H1 (cell line): Measurements from ENCODE around the gene DUSP1. TPM values are rescaled to one million over a fixed set of nuclear protein-coding genes. Genes with fewer than 3 reads are reported as not detected.

Experiments
- CTCF ChIA-PET: fragments of 300-600 bp; sonication (Branson Sonifier 250); formaldehyde crosslinking; loops from one replicate; lab custom pipeline; 2021; ENCODE audit not compliant: partially characterized antibody; lab: Charles Lee
- POLR2A ChIA-PET: fragments of 300-600 bp; sonication (Branson Sonifier 250); formaldehyde crosslinking; loops from one replicate; lab custom pipeline; 2021; ENCODE audit warnings: inconsistent platforms; ENCODE audit not compliant: partially characterized antibody; lab: Charles Lee
- DNase-seq, 2 experiments: peaks; one replicate each; pipeline versions ENCODE4 v3.0.0 to v3.0.0-alpha.2; 2010 to 2022; ENCODE audit warnings: low spot score in 2 of 2, low read depth in 1 of 2, mixed read lengths in 1 of 2
- FAIRE-seq: peaks from 2 replicates; lab custom pipeline; 2011; peaks lifted over from hg19 to GRCh38; lab: Jason Lieb, UNC
- H2AFZ ChIP-seq: 2 replicates; pipeline ENCODE4 v1.8.1; 2012; ENCODE audit warnings: low read length, inconsistent platforms
- H2AK5ac ChIP-seq: 2 replicates; pipeline ENCODE4 v1.6.1; 2013; ENCODE audit warnings: low read depth, low read length
- H2BK120ac ChIP-seq: replicated peaks from 2 replicates; pipeline ENCODE3; 2013; ENCODE audit warnings: low read depth, low read length, inconsistent platforms
- H2BK12ac ChIP-seq: 2 replicates; pipeline ENCODE4 v1.6.1; 2013; ENCODE audit warnings: low read depth, low read length
- H2BK15ac ChIP-seq: 2 replicates; pipeline ENCODE4 v1.6.1; 2013; ENCODE audit warnings: low read length
- H2BK20ac ChIP-seq: 2 replicates; pipeline ENCODE4 v1.6.1; 2013; ENCODE audit warnings: low read length
- H2BK5ac ChIP-seq: 2 replicates; pipeline ENCODE4 v1.6.1; 2013; ENCODE audit warnings: low read depth, low read length
- H3K14ac ChIP-seq: 2 replicates; pipeline ENCODE4 v1.6.1; 2013; ENCODE audit warnings: inconsistent platforms; ENCODE audit not compliant: insufficient read length
- H3K18ac ChIP-seq: 2 replicates; pipeline ENCODE4 v1.6.1; 2013; ENCODE audit warnings: low read length; ENCODE audit errors: extremely low read depth
- H3K23ac ChIP-seq: 2 replicates; pipeline ENCODE4 v1.6.1; 2013; ENCODE audit warnings: inconsistent platforms; ENCODE audit not compliant: insufficient read length
- H3K23me2 ChIP-seq: 2 replicates; pipeline ENCODE4 v1.6.1; 2013; ENCODE audit warnings: low read depth, low read length
- H3K27ac ChIP-seq: 2 replicates; pipeline ENCODE4 v1.6.1; 2011; ENCODE audit warnings: low read depth, low read length, inconsistent platforms
- H3K27me3 ChIP-seq, 4 experiments: replicated peaks in 1 of 4; 1 replicate in 1 of 4; 2 replicates in 3 of 4; pipeline versions ENCODE4 v1.6.1 to v1.8.1; 2011 to 2013; ENCODE audit warnings: low read length in 3 of 4, mild to moderate bottlenecking in 3 of 4, inconsistent platforms in 2 of 4, mixed read lengths in 2 of 4, moderate library complexity in 1 of 4; ENCODE audit not compliant: control insufficient read depth in 3 of 4, insufficient read depth in 3 of 4; ENCODE audit errors: extremely low read depth in 1 of 4
- H3K36me3 ChIP-seq, 4 experiments: 2 replicates each; pipeline versions ENCODE4 v1.6.1 to v1.8.1; 2011 to 2013; ENCODE audit warnings: mild to moderate bottlenecking in 4 of 4, low read length in 3 of 4, moderate library complexity in 2 of 4, control low read depth in 1 of 4, inconsistent platforms in 1 of 4; ENCODE audit not compliant: insufficient read depth in 4 of 4, control insufficient read depth in 2 of 4
- H3K4ac ChIP-seq: replicated peaks from 2 replicates; pipeline ENCODE3; 2013; ENCODE audit warnings: low read length, low read depth, mixed read lengths, inconsistent platforms; ENCODE audit not compliant: insufficient read length
- H3K4me1 ChIP-seq, 4 experiments: replicated peaks in 1 of 4; 1 replicate in 1 of 4; 2 replicates in 3 of 4; pipeline versions ENCODE4 v1.6.1 to v1.8.1; 2011 to 2013; ENCODE audit warnings: low read length in 3 of 4, inconsistent platforms in 2 of 4, mixed read lengths in 1 of 4; ENCODE audit not compliant: insufficient read depth in 4 of 4, control insufficient read depth in 3 of 4
- H3K4me2 ChIP-seq, 2 experiments: 2 replicates each; pipeline versions ENCODE4 v1.6.1 to v1.8.1; 2011 to 2013; ENCODE audit warnings: low read depth in 2 of 2, low read length in 2 of 2, control low read depth in 1 of 2, inconsistent platforms in 1 of 2, mild to moderate bottlenecking in 1 of 2; ENCODE audit not compliant: insufficient read depth in 1 of 2
- H3K4me3 ChIP-seq, 4 experiments: fragments of 200-600, 300-600 bp in 1 of 4; sonication (generic), shearing (Covaris generic), sonication (Bioruptor Twin) in 1 of 4; 2 replicates each; pipeline versions ENCODE4 v1.5.1 to v1.8.1; 2011 to 2016; ENCODE audit warnings: low read length in 4 of 4, low read depth in 3 of 4, control low read depth in 2 of 4, inconsistent platforms in 2 of 4, mild to moderate bottlenecking in 2 of 4, mixed read lengths in 1 of 4, moderate library complexity in 1 of 4; ENCODE audit not compliant: insufficient read depth in 2 of 4; ENCODE audit errors: extremely low read depth in 1 of 4
- H3K56ac ChIP-seq: replicated peaks from 2 replicates; pipeline ENCODE3; 2013; ENCODE audit warnings: low read depth, mild to moderate bottlenecking, mixed read lengths, low read length, inconsistent platforms; ENCODE audit not compliant: insufficient read length
- H3K79me1 ChIP-seq: 2 replicates; pipeline ENCODE4 v1.6.1; 2013; ENCODE audit warnings: low read depth, low read length, control low read depth
- H3K79me2 ChIP-seq, 2 experiments: 2 replicates each; pipeline versions ENCODE4 v1.6.1 to v1.8.1; 2012 to 2013; ENCODE audit warnings: low read length in 2 of 2, mild to moderate bottlenecking in 2 of 2, inconsistent platforms in 1 of 2; ENCODE audit not compliant: insufficient read depth in 2 of 2, control insufficient read depth in 1 of 2
- H3K9ac ChIP-seq, 4 experiments: replicated peaks in 1 of 4; 1 replicate in 1 of 4; 2 replicates in 3 of 4; pipeline versions ENCODE4 v1.6.1 to v1.8.1; 2011 to 2013; ENCODE audit warnings: low read depth in 3 of 4, low read length in 3 of 4, control low read depth in 2 of 4, mild to moderate bottlenecking in 2 of 4, moderate library complexity in 2 of 4, inconsistent platforms in 1 of 4; ENCODE audit errors: extremely low read depth in 1 of 4
- H3K9me3 ChIP-seq, 2 experiments: 2 replicates each; pipeline versions ENCODE4 v1.6.1 to v1.8.1; 2012 to 2013; ENCODE audit warnings: mild to moderate bottlenecking in 2 of 2, moderate library complexity in 2 of 2, control low read depth in 1 of 2, inconsistent platforms in 1 of 2, low read depth in 1 of 2, low read length in 1 of 2, mixed read lengths in 1 of 2; ENCODE audit not compliant: insufficient read depth in 2 of 2
- H4K20me1 ChIP-seq, 2 experiments: replicated peaks in 1 of 2; 2 replicates each; pipeline versions ENCODE3 to v1.8.1; 2011 to 2013; ENCODE audit warnings: inconsistent platforms in 2 of 2, low read length in 2 of 2, mild to moderate bottlenecking in 1 of 2; ENCODE audit not compliant: insufficient read depth in 2 of 2, control insufficient read depth in 1 of 2
- H4K5ac ChIP-seq: 2 replicates; pipeline ENCODE4 v1.6.1; 2013; ENCODE audit warnings: low read length, low read depth, mixed read lengths, inconsistent platforms; ENCODE audit not compliant: insufficient read length
- H4K8ac ChIP-seq: 2 replicates; pipeline ENCODE4 v1.8.0; 2013; ENCODE audit warnings: mild to moderate bottlenecking, moderate library complexity, low read length, inconsistent platforms; ENCODE audit not compliant: insufficient read depth; ENCODE audit errors: extremely low read depth
- H4K91ac ChIP-seq: replicated peaks from 2 replicates; pipeline ENCODE3; 2013; ENCODE audit warnings: low read length, mixed read lengths, inconsistent platforms; ENCODE audit not compliant: insufficient read length
- KDM1A ChIP-seq: fragments of 200-600, 300-600 bp; sonication (generic); IDR thresholded peaks from 2 replicates; pipeline ENCODE4 v1.7.1; 2016; ENCODE audit warnings: mild to moderate bottlenecking, low read length, borderline replicate concordance
- KDM5A ChIP-seq: fragments of 200-600 bp; IDR thresholded peaks from 2 replicates; pipeline ENCODE4 v1.7.1; 2012; ENCODE audit warnings: mild to moderate bottlenecking, low read length, inconsistent platforms, mixed read lengths
- NANOG ChIP-seq: IDR thresholded peaks from 2 replicates; pipeline ENCODE4 v1.6.1; 2011; ENCODE audit warnings: low read length, low read depth, mild to moderate bottlenecking, inconsistent platforms; ENCODE audit not compliant: insufficient read depth, poor library complexity, severe bottlenecking
- SP4 ChIP-seq: IDR thresholded peaks from 2 replicates; pipeline ENCODE4 v1.6.1; 2012; ENCODE audit warnings: low read length, inconsistent platforms
- WGBS, 2 experiments: shearing (Covaris generic) in 1 of 2; methylation state at CpG; one replicate each; pipeline versions ENCODE4 v1.1.6 to v1.1.7; 2013 to 2015; ENCODE audit warnings: low lambda C conversion rate in 2 of 2, mixed read lengths in 2 of 2, inconsistent platforms in 1 of 2, low coverage in 1 of 2, missing lambda C conversion rate in 1 of 2; ENCODE audit not compliant: insufficient replicate concordance in 2 of 2, insufficient coverage in 1 of 2, insufficient read length in 1 of 2; ENCODE audit errors: extremely low coverage in 1 of 2, missing lambda C conversion rate in 1 of 2; 5-methylcytosine and 5-hydroxymethylcytosine counted together
- polyA plus RNA-seq, 7 experiments: library from polyadenylated mRNA; depleted of rRNA in 3 of 7; stranded (reverse) in 5 of 7; unstranded in 2 of 7; fragments of >200 nt in 5 of 7; fragments of 200-250 nt in 2 of 7; gene quantifications; 1 replicate in 5 of 7; 2 replicates in 1 of 7; 4 replicates in 1 of 7; pipeline versions ENCODE4 v1.2.1 to v1.2.3, GENCODE V29; 2011 to 2013; ENCODE audit warnings: missing spikeins in 2 of 7, mixed read lengths in 2 of 7
- total RNA-seq: library from RNA; stranded (reverse); fragmentation: NEBNext Ultra II Directional; extraction: Animal tissue kit (Norgen Biotek cat#: 25700); gene quantifications from 2 replicates; pipeline ENCODE4 v1.2.1, GENCODE V29; 2021

DUSP1 gene
- total and polyA plus RNA-seq, 2 of the 8 experiments (the other 6 are each of a cell fraction or from before 2014, with no cell fraction given): 6.5 to 11.7 TPM

DNA sequence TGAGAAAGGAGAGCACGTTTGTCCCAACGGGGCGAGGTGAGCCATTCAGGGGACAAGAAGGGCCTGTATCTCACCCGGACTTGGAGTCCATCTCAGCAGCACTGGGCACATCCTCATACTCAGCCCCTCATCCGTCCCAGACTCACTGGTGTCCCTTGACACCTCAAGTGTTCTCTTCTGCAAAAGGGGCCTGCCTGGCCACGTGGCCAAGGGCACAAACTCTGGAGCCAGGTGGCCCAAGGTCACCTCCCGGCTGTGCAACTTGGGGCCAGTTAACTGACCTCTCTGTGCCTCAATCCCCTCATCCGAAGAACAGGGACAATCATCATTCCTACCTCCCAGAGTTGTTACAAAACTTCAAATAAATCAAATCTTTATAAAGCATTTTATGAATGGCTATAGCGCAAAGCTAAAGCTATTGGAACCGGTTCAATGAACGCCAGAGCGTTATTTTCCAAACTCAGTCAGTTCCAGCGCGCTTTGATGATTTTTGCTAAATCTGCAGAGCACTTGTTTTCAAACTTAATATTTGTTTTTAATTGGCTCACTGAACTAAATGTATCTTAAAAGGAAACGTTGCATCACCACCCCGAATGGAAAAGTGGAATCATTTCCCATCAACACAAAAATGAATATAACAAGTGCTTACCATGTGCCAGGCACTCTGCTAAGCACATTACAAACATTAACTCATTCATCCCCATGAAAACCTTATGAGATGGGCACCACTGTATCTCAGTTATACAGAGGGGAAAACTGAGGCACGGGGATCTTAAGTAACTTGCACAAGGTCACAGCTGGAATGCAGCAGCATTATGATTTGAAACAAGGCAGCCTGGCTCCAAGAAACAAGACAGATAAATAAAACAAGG lies 49.3 kb downstream of the DUSP1 start:
- H3K9ac ChIP-seq: no peak overlapping the region
- no peak overlapping the region for H2AK5ac ChIP-seq
- H4K5ac ChIP-seq: no peak overlapping the region
- H3K4me2 ChIP-seq: no peak overlapping the region
- H3K9me3 ChIP-seq: no peaks in the 10 kb centered on the region
- no peak overlapping the region for H3K56ac ChIP-seq
- H3K27ac ChIP-seq: no peak overlapping the region
- H4K8ac ChIP-seq: no peak overlapping the region; the same call in 1 of the 2 replicates
- no peak overlapping the region for H3K18ac ChIP-seq
- no peak overlapping the region for H2BK12ac ChIP-seq
- no peak overlapping the region for H3K4me3 ChIP-seq
- H2BK15ac ChIP-seq: no peak overlapping the region
- peaks cover 0 to 14% (median 8%) of the 10 kb centered on the region in 4 experiments; a peak in 4 of 7 replicates for H3K27me3 ChIP-seq
- peaks cover 8% of the 10 kb centered on the region; the same call in 1 of the 2 replicates for H3K23me2 ChIP-seq
- no peak overlapping the region for H3K4ac ChIP-seq
- H4K20me1 ChIP-seq: peaks cover 4% of the 10 kb centered on the region in 2 experiments
- TF ChIP-seq SP4 (no peak), NANOG (no peak), KDM1A (peak; percentile 50; the same call in 1 of the 2 replicates), KDM5A (no peak)
- no peak overlapping the region for H3K23ac ChIP-seq
- no peaks in the 10 kb centered on the region for H3K79me1 ChIP-seq
- ChIA-PET POLR2A (no interaction called here), CTCF (interaction anchor here (1.1 kb wide), 1 partner anchor 52 kb away, joined by 3 read pairs; no protein-coding TSS in a partner anchor)
- no peaks in the 10 kb centered on the region for H3K4me1 ChIP-seq
- H2BK5ac ChIP-seq: no peak overlapping the region
- no peak overlapping the region for H2AFZ ChIP-seq
- no peaks in the 10 kb centered on the region for H3K79me2 ChIP-seq
- H2BK20ac ChIP-seq: no peak overlapping the region
- 80% methylated on average over 17 of the region's 17 CpGs; no CpG with 5 or more reads in 1 of the 2 experiments for WGBS, 2 experiments
- DNase-seq (no peak), FAIRE-seq (no peak)
- H3K36me3 ChIP-seq: no peaks in the 10 kb centered on the region
- no peak overlapping the region for H4K91ac ChIP-seq
- no peak overlapping the region for H3K14ac ChIP-seq
- H2BK120ac ChIP-seq: no peak overlapping the region
